K562 (cell line): ENCODE measurements around the gene MYO1F.

Source experiments
- EZH2 ChIP-seq: IDR thresholded peaks from 2 replicates; pipeline ENCODE4 v1.6.1; 2012; ENCODE audit warnings: low read depth, mild to moderate bottlenecking, inconsistent platforms, low read length, borderline replicate concordance
- GABPA ChIP-seq: fragments of 200-800 bp; sonication (Bioruptor generic); conservative IDR thresholded peaks from 2 replicates; pipeline ENCODE4 v1.6.1; 2016; ENCODE audit warnings: low read depth, missing genetic modification characterization, missing compliant biosample characterization
- RAD21 ChIP-seq, 2 experiments: fragments of 250-450 bp in 1 of 2; fragments of 450-650 bp in 1 of 2; sonication (Bioruptor Pico) in 1 of 2; formaldehyde crosslinking in 1 of 2; IDR thresholded peaks in 1 of 2; conservative IDR thresholded peaks in 1 of 2; 2 replicates each; pipeline versions ENCODE4 v1.4.0 to v1.8.0; 2020 to 2022; ENCODE audit warnings: mild to moderate bottlenecking in 2 of 2, moderate library complexity in 1 of 2
- TCF3 ChIP-seq: sonication (generic); formaldehyde crosslinking; IDR thresholded peaks from 2 replicates; pipeline ENCODE4 v1.4.0; 2020; ENCODE audit warnings: mild to moderate bottlenecking, missing genetic modification reagents
- TF ChIP-seq, protein P1 (sequence below): sonication (generic); formaldehyde crosslinking; IDR thresholded peaks from 2 replicates; pipeline ENCODE4 v1.9.0; 2022; ENCODE audit warnings: mild to moderate bottlenecking, missing genetic modification reagents
- TF ChIP-seq, protein P2 (sequence below), 3 experiments: IDR thresholded peaks in 2 of 3; conservative IDR thresholded peaks in 1 of 3; 2 replicates each; pipeline ENCODE4 v1.5.1; 2011 to 2012; ENCODE audit warnings: low read length in 3 of 3, mild to moderate bottlenecking in 3 of 3, control low read depth in 2 of 3, improper control_type of control experiment in 1 of 3, inconsistent platforms in 1 of 3, low read depth in 1 of 3, mixed read lengths in 1 of 3, moderate library complexity in 1 of 3; ENCODE audit not compliant: insufficient read depth in 2 of 3
- TF ChIP-seq, protein P3 (sequence below): sonication (generic); formaldehyde crosslinking; IDR thresholded peaks from 2 replicates; pipeline ENCODE4 v1.8.1; 2023; ENCODE audit warnings: mild to moderate bottlenecking, missing genetic modification reagents, moderate library complexity

DNA sequence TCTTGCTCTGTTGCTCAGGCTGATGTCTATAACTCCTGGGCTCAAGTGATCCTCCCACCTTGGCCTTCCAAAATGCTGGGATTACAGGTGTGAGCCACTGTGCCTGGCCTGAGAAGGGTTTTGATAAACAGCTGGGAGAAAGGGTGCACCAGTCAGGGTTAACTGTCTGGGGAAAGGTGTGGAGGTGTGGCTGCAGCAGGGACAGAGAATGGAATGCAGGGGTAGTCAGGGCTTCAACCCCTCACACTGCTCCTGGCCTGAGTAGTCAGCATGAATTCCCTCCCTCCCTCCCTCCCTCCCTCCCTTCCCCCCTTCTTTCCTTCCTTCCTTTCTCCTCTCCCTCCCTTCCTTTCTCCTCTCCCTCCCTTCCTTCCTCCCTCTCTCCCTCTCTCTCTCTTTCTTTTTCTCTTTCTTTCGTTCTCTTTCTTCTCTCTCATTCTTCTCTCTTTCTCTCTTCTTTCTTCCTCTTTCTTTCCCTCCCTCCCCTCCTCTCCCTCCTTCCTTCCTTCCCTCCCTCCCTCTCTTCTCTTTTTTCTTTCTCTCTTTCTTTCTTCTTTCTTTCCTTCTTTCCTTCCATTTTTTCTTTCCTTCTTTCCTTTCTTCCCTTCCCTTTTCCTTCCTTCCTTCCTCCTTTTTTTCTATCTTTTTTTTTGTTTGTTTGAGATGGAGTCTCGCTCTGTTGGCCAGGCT is 16.0 kb downstream of the MYO1F start:
- no peak for TF ChIP-seq RAD21 (CRISPR knock-in tag; conservative IDR thresholded peaks at IDR 0.05 in 1 of 2, IDR thresholded peaks at IDR 0.05 in 1 of 2)
- no peak for TF ChIP-seq EZH2
- TF ChIP-seq, protein P1, sequence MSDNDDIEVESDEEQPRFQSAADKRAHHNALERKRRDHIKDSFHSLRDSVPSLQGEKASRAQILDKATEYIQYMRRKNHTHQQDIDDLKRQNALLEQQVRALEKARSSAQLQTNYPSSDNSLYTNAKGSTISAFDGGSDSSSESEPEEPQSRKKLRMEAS (CRISPR knock-in tag): no peak
- TF ChIP-seq, protein P2, sequence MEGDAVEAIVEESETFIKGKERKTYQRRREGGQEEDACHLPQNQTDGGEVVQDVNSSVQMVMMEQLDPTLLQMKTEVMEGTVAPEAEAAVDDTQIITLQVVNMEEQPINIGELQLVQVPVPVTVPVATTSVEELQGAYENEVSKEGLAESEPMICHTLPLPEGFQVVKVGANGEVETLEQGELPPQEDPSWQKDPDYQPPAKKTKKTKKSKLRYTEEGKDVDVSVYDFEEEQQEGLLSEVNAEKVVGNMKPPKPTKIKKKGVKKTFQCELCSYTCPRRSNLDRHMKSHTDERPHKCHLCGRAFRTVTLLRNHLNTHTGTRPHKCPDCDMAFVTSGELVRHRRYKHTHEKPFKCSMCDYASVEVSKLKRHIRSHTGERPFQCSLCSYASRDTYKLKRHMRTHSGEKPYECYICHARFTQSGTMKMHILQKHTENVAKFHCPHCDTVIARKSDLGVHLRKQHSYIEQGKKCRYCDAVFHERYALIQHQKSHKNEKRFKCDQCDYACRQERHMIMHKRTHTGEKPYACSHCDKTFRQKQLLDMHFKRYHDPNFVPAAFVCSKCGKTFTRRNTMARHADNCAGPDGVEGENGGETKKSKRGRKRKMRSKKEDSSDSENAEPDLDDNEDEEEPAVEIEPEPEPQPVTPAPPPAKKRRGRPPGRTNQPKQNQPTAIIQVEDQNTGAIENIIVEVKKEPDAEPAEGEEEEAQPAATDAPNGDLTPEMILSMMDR (IDR thresholded peaks at IDR 0.05 in 2 of 3, conservative IDR thresholded peaks at IDR 0.05 in 1 of 3; ENCODE audit: insufficient read depth in 2 of 3, low read depth in 1 of 3, low read length in 3 of 3): no peak
- TF ChIP-seq GABPA (tag): no peak
- TF ChIP-seq, protein P3, sequence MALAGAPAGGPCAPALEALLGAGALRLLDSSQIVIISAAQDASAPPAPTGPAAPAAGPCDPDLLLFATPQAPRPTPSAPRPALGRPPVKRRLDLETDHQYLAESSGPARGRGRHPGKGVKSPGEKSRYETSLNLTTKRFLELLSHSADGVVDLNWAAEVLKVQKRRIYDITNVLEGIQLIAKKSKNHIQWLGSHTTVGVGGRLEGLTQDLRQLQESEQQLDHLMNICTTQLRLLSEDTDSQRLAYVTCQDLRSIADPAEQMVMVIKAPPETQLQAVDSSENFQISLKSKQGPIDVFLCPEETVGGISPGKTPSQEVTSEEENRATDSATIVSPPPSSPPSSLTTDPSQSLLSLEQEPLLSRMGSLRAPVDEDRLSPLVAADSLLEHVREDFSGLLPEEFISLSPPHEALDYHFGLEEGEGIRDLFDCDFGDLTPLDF: no peak
- no peak for TF ChIP-seq TCF3
